Lower leg skin (tissue), 3 donors: ENCODE results near the gene C8G.

ENCODE experiments used
- CTCF ChIP-seq, 3 donors: fragments of 450-650 bp; IDR thresholded peaks; one replicate each; pipeline ENCODE4 v1.5.1; 2016; ENCODE audit warnings: antibody characterized with exemption in 3 of 3, mild to moderate bottlenecking in 3 of 3, moderate library complexity in 2 of 3
- POLR2A ChIP-seq, 2 donors: fragments of 450-650 bp; IDR thresholded peaks; one replicate each; pipeline ENCODE4 v1.6.1; 2016 to 2017; ENCODE audit warnings: antibody characterized with exemption in 2 of 2, mild to moderate bottlenecking in 1 of 2, moderate library complexity in 1 of 2

GRCh38 chr9:136969774-136970173, 24.7 kb downstream of the C8G start:
- TF ChIP-seq CTCF (IDR thresholded peaks at IDR 0.05) (no peak), POLR2A (IDR thresholded peaks at IDR 0.05) (no peak)
